ES-I3 (cell line): Measurements from ENCODE around the gene LCE1A.

Experiments
- H3K36me3 ChIP-seq: 2 replicates; pipeline ENCODE4 v1.6.1; 2013; ENCODE audit warnings: mild to moderate bottlenecking, low read length, control low read depth, moderate library complexity; ENCODE audit not compliant: insufficient read depth
- H3K4me1 ChIP-seq: 2 replicates; pipeline ENCODE4 v1.6.1; 2013; ENCODE audit warnings: mild to moderate bottlenecking, control low read depth, low read length; ENCODE audit not compliant: insufficient read depth
- H3K9ac ChIP-seq: 2 replicates; pipeline ENCODE4 v1.6.1; 2013; ENCODE audit warnings: low read depth, mild to moderate bottlenecking, low read length, moderate library complexity
- H3K9me3 ChIP-seq: 2 replicates; pipeline ENCODE4 v1.6.1; 2013; ENCODE audit warnings: mild to moderate bottlenecking, low read length, moderate library complexity; ENCODE audit not compliant: control insufficient read depth, insufficient read depth

The LCE1A gene, protein sequence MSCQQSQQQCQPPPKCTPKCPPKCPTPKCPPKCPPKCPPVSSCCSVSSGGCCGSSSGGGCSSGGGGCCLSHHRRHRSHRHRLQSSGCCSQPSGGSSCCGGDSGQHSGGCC

DNA sequence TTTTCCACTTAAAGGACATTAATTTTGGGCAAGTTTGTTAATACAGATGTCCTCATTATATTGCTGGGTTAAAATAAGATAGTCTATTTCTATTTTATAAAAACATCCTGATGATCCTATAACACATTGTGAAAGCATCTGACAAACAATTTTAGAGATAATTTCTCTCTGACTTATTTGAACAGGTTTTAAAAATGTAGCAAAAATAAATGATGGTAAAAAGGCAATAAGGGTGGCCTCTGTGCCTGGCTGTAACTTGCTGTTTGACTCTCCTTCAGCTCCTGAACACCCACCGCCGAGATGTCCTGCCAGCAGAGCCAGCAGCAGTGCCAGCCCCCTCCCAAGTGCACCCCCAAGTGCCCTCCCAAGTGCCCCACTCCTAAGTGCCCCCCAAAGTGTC is at the start of gene LCE1A:
TSS of gene LCE1A (plus strand) at position 301 of the 400 bp plus-strand sequence. CDS start at position 301, 0 bp downstream.
- Histone ChIP-seq H3K4me1 (no peaks in the 10 kb centered on the region), H3K36me3 (no peaks in the 10 kb centered on the region), H3K9me3 (no peaks in the 10 kb centered on the region), H3K9ac (no peak within 1 kb of the TSS)

DNA sequence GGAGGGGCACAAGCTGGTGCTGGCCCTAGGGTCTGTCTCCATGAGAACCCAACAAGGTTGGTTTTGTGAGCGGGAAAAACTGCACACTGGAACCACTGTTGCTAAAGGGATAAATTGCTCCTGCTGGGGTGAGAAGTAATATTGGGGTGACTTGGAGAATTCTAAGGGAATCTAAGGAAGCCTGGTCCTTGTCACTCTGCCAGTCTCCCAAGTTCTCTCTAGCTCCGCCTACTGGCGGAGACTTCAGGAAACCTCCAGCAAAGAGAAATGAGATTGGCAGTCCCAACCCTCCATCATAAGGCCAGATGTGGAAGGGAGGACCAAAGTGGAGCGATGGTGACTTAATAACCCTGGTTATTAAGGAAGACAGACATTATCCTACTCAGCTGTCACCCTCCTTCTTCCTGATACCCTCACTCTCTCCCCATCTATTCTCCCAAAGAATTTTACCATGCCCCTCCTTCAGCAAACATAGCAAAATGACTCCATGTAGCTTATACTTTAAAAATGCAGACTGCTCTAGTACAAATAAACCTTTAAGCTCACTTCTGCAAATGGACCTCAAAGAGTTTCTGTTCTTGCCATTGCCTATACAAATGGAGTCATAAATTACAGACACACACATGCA is 49.6 kb upstream of the LCE1A start:
- Histone ChIP-seq H3K9ac (no peak overlapping the region), H3K4me1 (no peaks in the 10 kb centered on the region), H3K36me3 (no peaks in the 10 kb centered on the region), H3K9me3 (no peaks in the 10 kb centered on the region)

DNA sequence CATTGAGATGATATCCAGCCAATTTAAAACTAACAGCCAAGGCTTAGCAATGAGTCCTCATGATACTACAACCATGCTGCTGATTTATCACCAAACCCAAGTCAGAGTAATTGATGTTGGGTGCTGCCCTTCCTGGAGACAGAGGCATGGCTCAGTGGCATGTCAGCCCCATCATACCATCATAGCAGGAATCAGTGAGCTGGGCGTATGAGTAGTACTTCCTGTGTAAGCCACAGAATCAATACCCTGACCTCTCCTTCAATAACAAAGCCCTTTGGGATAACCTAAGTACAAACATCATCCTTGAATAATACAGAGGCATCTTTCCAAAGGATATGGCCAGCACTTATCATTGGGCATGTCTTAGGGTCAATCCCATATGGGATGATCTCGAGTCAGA is 44.2 kb upstream of the LCE1A start:
- Histone ChIP-seq H3K4me1 (peaks cover 8% of the 10 kb centered on the region; the same call in 1 of the 2 replicates), H3K9me3 (no peaks in the 10 kb centered on the region), H3K36me3 (no peaks in the 10 kb centered on the region), H3K9ac (no peak overlapping the region)

DNA sequence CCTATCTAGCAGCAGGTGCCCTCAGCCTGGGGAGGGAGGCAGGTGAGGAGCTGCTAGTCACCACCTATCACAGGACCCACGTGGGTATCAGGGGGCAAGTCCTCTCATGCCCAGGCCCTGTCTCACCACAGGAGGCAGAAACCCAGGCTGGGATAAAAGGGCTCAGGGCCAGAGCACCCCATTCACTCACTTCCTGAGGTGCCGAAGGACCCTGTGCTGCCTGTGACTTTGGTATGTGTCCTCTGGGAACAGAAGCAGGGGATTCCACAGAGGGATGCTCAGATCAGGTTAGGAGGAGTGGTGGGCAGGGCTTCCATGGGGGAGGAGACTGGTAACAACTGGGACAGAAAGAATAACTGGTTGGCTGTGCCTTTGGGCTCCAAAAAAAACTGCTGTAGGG is 41.2 kb upstream of the LCE1A start, which contains the start of gene LCE1E:
TSS of gene LCE1E (plus strand) at position 181 of the 400 bp plus-strand sequence. CDS start 1,043 bp downstream, outside the sequence.
- no peaks in the 10 kb centered on the region for H3K36me3 ChIP-seq
- H3K9ac ChIP-seq, result no peak within 1 kb of the TSS
- H3K4me1 ChIP-seq, result peaks cover 8% of the 10 kb centered on the region; the same call in 1 of the 2 replicates
- H3K9me3 ChIP-seq, result no peaks in the 10 kb centered on the region

DNA sequence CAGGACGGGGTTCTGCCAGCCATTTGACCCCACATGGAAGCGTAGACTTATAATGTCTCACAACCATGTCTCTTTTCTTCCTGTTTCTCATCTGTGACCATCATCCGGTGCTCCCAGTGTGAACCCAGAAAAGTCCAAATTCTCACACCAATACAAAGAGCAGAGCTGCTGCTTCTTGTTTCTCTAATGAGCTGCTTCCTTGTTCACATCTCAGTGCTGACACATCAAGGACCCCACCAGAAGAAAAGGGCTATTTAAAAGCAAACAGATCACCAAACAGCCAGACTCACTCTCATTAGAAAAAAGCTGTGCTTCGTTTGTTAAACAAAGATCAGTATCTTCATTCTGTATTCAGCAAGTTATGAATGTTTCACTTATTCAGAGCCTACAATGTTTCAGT is 31.6 kb upstream of the LCE1A start:
- Histone ChIP-seq H3K36me3 (no peaks in the 10 kb centered on the region), H3K4me1 (no peaks in the 10 kb centered on the region), H3K9me3 (no peaks in the 10 kb centered on the region), H3K9ac (no peak overlapping the region)

DNA sequence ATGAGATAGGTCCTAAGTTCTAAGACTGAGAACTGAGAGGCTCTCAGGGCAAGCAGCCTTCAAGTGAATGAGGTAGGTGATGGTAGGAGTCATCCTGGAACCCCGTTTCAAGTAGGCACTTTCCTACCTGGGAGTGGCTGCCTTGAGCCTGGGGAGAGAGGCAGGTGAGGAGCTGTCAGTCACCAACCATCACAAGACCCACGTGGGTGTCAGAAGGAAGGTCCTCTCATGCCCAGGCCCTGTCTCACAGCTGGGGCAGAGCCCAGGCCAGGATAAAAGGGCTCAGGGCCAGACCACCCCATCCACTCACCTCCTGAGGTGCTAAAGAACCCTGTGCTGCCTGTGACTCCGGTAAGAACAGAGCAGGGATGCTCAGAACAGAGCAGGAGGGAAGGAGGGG is 30.9 kb upstream of the LCE1A start, which contains the start of gene LCE1D:
TSS of gene LCE1D (plus strand) at position 301 of the 400 bp plus-strand sequence. CDS start 1,074 bp downstream, outside the sequence.
- Histone ChIP-seq H3K36me3 (no peaks in the 10 kb centered on the region), H3K9ac (no peak within 1 kb of the TSS), H3K4me1 (no peaks in the 10 kb centered on the region), H3K9me3 (no peaks in the 10 kb centered on the region)

DNA sequence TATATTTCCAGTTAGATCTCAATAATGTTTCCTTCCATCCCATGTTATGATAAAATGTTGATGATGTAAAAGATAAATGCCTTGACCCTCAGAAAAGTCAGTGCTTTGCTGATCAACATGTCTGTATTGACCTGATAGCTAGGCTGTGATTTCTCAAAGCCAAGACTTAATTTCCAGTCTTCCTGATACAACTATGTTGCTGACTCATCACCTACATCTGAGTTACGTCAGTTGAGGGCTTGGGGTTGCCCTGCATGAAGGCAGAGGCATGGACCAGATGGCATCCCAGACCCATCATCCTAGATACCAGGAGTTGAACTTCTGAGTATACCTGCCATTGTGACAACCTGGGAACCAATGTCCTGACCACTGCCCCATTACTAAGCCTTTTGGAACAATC is 25.9 kb upstream of the LCE1A start:
- H3K9me3 ChIP-seq, result no peaks in the 10 kb centered on the region
- H3K36me3 ChIP-seq, result no peaks in the 10 kb centered on the region
- H3K4me1 ChIP-seq, result no peaks in the 10 kb centered on the region
- H3K9ac ChIP-seq, result no peak overlapping the region

DNA sequence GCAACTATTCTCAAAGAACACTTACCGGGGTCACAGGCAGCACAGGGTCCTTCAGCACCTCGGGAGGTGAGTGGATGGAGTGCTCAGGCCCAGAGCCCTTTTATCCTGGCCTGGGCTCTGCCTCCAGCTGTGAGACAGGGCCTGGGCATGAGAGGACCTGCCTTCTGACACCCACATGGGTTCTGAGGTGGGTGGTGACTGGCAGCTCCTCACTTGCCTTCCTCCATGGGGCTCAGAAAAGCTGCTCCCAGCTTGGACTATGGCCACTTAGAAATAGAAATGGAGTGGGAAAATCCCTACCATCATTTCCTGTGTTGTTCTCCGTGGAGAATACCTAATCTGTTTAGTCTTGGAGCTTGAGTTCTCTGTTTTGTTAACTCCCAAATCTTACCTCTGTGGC is 20.7 kb upstream of the LCE1A start, which contains the start of gene LCE1C:
TSS of gene LCE1C (minus strand) at position 76 of the 400 bp plus-strand sequence. CDS start 1,173 bp downstream, outside the sequence.
- no peaks in the 10 kb centered on the region for H3K9me3 ChIP-seq
- no peaks in the 10 kb centered on the region for H3K36me3 ChIP-seq
- H3K9ac ChIP-seq, result no peak within 1 kb of the TSS
- no peaks in the 10 kb centered on the region for H3K4me1 ChIP-seq

DNA sequence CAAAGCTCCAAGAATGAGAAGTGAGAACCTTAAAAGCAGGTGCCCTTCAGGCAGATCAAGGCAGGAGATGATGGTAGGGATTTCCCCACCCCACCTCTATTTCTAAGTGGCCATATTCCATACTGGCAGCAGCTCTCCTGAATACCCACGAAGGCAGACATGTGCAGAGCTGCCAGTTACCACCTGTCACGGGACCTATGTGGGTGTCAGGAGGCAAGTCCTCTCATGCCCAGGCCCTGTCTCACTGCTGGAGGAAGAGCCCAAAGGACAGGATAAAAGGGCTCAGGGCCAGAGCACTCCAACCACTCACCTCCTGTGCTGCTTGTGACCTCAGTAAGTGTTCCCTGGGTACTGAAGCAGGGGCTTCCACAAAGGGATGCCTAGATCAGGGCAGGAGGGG is 16.2 kb upstream of the LCE1A start:
- Histone ChIP-seq H3K4me1 (no peaks in the 10 kb centered on the region), H3K9me3 (no peaks in the 10 kb centered on the region), H3K9ac (no peak overlapping the region), H3K36me3 (no peaks in the 10 kb centered on the region)

DNA sequence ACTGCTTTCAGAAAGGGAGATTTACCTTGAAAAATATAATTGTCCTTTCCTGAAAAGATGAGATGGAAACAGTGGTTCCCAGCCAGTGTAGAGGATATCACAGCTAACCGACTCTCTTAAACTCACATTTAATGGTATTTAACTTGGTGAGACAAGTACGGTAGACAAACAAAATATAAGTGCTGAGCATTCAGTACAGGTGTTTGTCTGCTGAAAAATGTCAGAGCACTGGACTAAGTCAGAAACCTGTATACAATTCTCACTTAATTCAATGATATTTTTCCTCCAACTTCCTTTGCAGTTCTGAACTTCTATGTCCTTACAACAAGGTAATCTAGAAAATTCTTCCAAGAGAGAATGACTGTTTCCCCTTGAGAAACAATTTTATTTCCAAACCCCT is 15.6 kb upstream of the LCE1A start, which contains the start of gene LCE1B:
TSS of gene LCE1B (plus strand) at position 301 of the 400 bp plus-strand sequence. CDS start 476 bp downstream, outside the sequence.
- no peak within 1 kb of the TSS for H3K9ac ChIP-seq
- no peaks in the 10 kb centered on the region for H3K36me3 ChIP-seq
- no peaks in the 10 kb centered on the region for H3K4me1 ChIP-seq
- no peaks in the 10 kb centered on the region for H3K9me3 ChIP-seq

DNA sequence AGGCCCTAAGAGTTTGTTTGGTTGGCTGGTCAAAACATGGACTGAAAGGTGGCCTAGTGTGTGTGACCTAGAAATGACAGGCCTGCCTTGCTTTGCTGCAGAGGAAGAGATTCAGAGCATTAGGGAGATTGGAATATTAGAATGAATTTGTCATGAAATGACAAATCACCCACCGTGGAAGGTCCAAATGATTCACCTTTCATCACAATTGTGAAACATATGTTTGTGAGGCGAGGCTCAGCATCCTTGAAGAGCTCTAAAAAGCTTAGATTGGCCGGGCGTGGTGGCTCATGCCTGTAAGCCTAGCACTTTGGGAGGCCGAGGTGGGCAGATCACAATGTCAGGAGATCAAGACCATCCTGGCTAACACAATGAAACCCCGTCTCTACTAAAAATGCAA is 10.0 kb upstream of the LCE1A start:
- Histone ChIP-seq H3K4me1 (no peaks in the 10 kb centered on the region), H3K9ac (no peak overlapping the region), H3K9me3 (no peaks in the 10 kb centered on the region), H3K36me3 (no peaks in the 10 kb centered on the region)

DNA sequence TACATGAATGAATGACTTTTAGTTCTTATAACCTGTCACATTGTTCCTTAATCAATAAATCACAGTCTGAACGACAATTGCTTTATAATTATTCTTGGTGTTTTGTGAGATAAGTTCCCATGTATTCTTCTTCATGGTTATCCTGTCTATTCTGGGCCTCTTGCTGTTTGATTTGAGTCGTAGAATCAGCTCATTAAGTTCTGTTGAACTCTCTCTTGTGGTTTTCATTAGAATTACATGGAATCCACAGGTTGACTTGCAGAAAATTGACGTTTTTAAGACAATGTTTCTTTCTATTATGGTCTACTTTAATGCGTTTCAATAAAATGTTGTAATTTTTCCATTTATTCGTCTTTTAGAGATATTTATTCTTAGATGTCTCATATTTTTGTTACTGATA is 4.0 kb upstream of the LCE1A start:
- Histone ChIP-seq H3K36me3 (no peaks in the 10 kb centered on the region), H3K4me1 (no peaks in the 10 kb centered on the region), H3K9ac (no peak overlapping the region), H3K9me3 (no peaks in the 10 kb centered on the region)

DNA sequence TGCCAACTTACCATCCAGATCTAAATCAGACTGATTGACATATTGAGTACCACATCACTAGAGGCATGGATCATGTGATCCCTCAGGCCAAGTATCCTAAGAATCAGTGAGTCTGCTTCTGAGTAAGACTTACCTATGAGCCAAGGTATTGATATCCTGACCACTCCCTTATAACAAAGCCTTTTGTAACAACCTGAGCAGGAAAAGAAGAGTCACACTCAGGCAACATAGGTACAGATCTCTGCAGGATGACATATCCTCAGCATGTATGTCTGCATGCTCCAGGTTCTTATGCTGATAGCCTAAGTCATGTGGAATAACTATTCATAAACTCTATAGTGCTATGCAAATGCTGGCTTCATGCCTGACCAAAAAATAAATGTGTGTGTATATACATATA is 2.3 kb upstream of the LCE1A start:
- Histone ChIP-seq H3K9ac (no peak overlapping the region), H3K9me3 (no peaks in the 10 kb centered on the region)

DNA sequence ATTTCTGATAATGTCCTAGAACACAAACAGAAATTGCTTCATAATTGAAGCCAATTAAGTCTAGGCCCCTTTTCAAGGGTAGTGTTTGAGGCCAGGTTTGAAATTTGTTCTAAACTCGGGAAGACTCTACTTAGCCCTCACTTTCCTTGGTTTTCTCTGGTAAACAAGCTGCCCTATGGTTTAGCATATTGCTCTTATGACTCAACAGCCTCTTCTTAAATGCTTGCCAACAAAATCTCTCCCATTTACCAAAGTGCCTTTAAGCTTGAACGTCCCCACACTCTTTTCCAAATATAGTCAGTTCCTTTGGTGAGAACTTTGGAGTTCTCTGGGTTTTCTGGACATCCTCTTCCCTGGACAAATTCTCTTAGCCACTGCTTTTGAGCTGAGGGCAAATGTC is 9.6 kb downstream of the LCE1A start:
- no peaks in the 10 kb centered on the region for H3K9me3 ChIP-seq
- no peaks in the 10 kb centered on the region for H3K36me3 ChIP-seq
- no peaks in the 10 kb centered on the region for H3K4me1 ChIP-seq
- H3K9ac ChIP-seq, result no peak overlapping the region

More for the DNA sequence above, 2.3 kb upstream of the LCE1A start:
- Histone ChIP-seq H3K4me1 (no peaks in the 10 kb centered on the region), H3K36me3 (no peaks in the 10 kb centered on the region)

DNA sequence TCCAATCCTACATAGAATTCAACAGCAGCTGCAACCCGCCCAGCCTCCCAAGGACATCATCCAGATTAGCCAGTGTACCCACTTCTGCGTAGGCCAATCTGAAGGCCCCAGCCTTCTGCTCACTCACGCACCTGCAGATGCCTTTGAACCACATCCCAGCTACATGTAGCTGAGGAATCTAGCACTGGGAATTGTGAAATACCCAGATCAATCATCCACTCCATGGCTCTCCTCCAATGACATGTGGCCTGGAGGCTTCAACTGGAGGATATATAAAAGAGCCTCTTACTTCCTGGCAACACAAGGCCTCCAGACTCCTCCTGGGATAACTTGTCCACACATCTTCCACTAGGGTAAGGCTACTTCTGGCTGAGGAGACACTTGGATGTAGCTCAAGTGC is 15.3 kb downstream of the LCE1A start, which contains the start of gene LCE6A:
TSS of gene LCE6A (plus strand) at position 301 of the 400 bp plus-strand sequence. CDS start 665 bp downstream, outside the sequence.
- H3K9ac ChIP-seq, result no peak within 1 kb of the TSS
- no peaks in the 10 kb centered on the region for H3K36me3 ChIP-seq
- no peaks in the 10 kb centered on the region for H3K4me1 ChIP-seq
- H3K9me3 ChIP-seq, result no peaks in the 10 kb centered on the region
